Neuronal stem cell (in vitro differentiated cells): ENCODE measurements around the gene MAU2.

Source experiments
- DNase-seq: peaks from one replicate; pipeline ENCODE4 v3.0.0-alpha.2; 2013; ENCODE audit warnings: low spot score
- H2AFZ ChIP-seq: one replicate; pipeline ENCODE4 v1.6.1; 2013; ENCODE audit warnings: mild to moderate bottlenecking, low read length, inconsistent platforms
- H2AK5ac ChIP-seq: 2 replicates; pipeline ENCODE4 v1.6.1; 2013; ENCODE audit warnings: low read depth, mild to moderate bottlenecking, inconsistent platforms, low read length, moderate library complexity, mixed read lengths
- H2BK120ac ChIP-seq: 2 replicates; pipeline ENCODE4 v1.6.1; 2013; ENCODE audit warnings: low read depth, mild to moderate bottlenecking, inconsistent platforms, low read length, moderate library complexity, mixed read lengths
- H2BK12ac ChIP-seq: one replicate; pipeline ENCODE4 v1.6.1; 2013; ENCODE audit warnings: low read length, inconsistent platforms
- H2BK15ac ChIP-seq: 2 replicates; pipeline ENCODE4 v1.6.1; 2013; ENCODE audit warnings: mild to moderate bottlenecking, low read length, inconsistent platforms, mixed read lengths
- H2BK5ac ChIP-seq: one replicate; pipeline ENCODE4 v1.6.1; 2013; ENCODE audit warnings: inconsistent platforms, mild to moderate bottlenecking, low read length, moderate library complexity
- H3K14ac ChIP-seq: one replicate; pipeline ENCODE4 v1.6.1; 2013; ENCODE audit warnings: low read length, inconsistent platforms
- H3K18ac ChIP-seq: 2 replicates; pipeline ENCODE4 v1.6.1; 2013; ENCODE audit warnings: low read length, inconsistent platforms
- H3K23ac ChIP-seq: 2 replicates; pipeline ENCODE4 v1.6.1; 2013; ENCODE audit warnings: low read depth, mild to moderate bottlenecking, mixed read lengths, low read length, inconsistent platforms; ENCODE audit not compliant: poor library complexity
- H3K27ac ChIP-seq: replicated peaks from 3 replicates; pipeline ENCODE4 v1.5.1; 2013; ENCODE audit warnings: low read length, inconsistent platforms
- H3K27me3 ChIP-seq, 3 experiments: 2 replicates each; pipeline ENCODE4 v1.6.1; 2013; ENCODE audit warnings: low read length in 3 of 3, mild to moderate bottlenecking in 2 of 3, inconsistent platforms in 1 of 3, low read depth in 1 of 3, mixed read lengths in 1 of 3, moderate library complexity in 1 of 3; ENCODE audit not compliant: control insufficient read depth in 3 of 3, insufficient read depth in 3 of 3
- H3K36me3 ChIP-seq, 2 donors: replicated peaks in 1 of 2; 2 replicates each; pipeline ENCODE4 v1.6.1; 2013; ENCODE audit warnings: low read length in 2 of 2; ENCODE audit not compliant: control insufficient read depth in 2 of 2, insufficient read depth in 2 of 2
- H3K4ac ChIP-seq: 2 replicates; pipeline ENCODE4 v1.6.1; 2013; ENCODE audit warnings: inconsistent platforms, mild to moderate bottlenecking, low read length, moderate library complexity
- H3K4me1 ChIP-seq, 2 donors: 1 replicate in 1 of 2; 2 replicates in 1 of 2; pipeline ENCODE4 v1.6.1; 2013; ENCODE audit warnings: low read length in 2 of 2, low read depth in 1 of 2; ENCODE audit not compliant: control insufficient read depth in 2 of 2, insufficient read depth in 1 of 2
- H3K4me2 ChIP-seq: one replicate; pipeline ENCODE4 v1.6.1; 2013; ENCODE audit warnings: mild to moderate bottlenecking, low read length, inconsistent platforms; ENCODE audit not compliant: insufficient read depth, poor library complexity, severe bottlenecking
- H3K4me3 ChIP-seq, 2 donors: 2 replicates each; pipeline ENCODE4 v1.5.1; 2013; ENCODE audit warnings: low read length in 2 of 2, mild to moderate bottlenecking in 2 of 2, inconsistent platforms in 1 of 2, moderate library complexity in 1 of 2
- H3K79me1 ChIP-seq: one replicate; pipeline ENCODE4 v1.6.1; 2013; ENCODE audit warnings: low read depth, mild to moderate bottlenecking, inconsistent platforms, low read length, moderate library complexity
- H3K9ac ChIP-seq: one replicate; pipeline ENCODE4 v1.6.1; 2013; ENCODE audit warnings: mild to moderate bottlenecking, low read depth, low read length, inconsistent platforms; ENCODE audit not compliant: poor library complexity
- H3K9me3 ChIP-seq, 2 donors: replicated peaks in 1 of 2; 2 replicates each; pipeline versions ENCODE3 to v1.6.1; 2013; ENCODE audit warnings: low read length in 2 of 2, mild to moderate bottlenecking in 2 of 2, inconsistent platforms in 1 of 2, low read depth in 1 of 2, mixed read lengths in 1 of 2, moderate library complexity in 1 of 2; ENCODE audit not compliant: control insufficient read depth in 2 of 2, insufficient read depth in 1 of 2
- H4K8ac ChIP-seq: one replicate; pipeline ENCODE4 v1.6.1; 2013; ENCODE audit warnings: low read depth, mild to moderate bottlenecking, inconsistent platforms, low read length, moderate library complexity
- H4K91ac ChIP-seq: one replicate; pipeline ENCODE4 v1.6.1; 2013; ENCODE audit warnings: low read length, low read depth, mild to moderate bottlenecking, inconsistent platforms; ENCODE audit not compliant: poor library complexity
- WGBS, 2 donors: extraction: QIAGEN DNeasy Blood & Tissue Kit; methylation state at CpG; one replicate each; pipeline ENCODE4 v1.1.7; 2013; ENCODE audit warnings: missing lambda C conversion rate in 2 of 2, mixed read lengths in 1 of 2; ENCODE audit not compliant: insufficient read length in 2 of 2, insufficient replicate concordance in 1 of 2; ENCODE audit errors: extremely low coverage in 2 of 2; 5-methylcytosine and 5-hydroxymethylcytosine counted together

MAU2 gene

DNA sequence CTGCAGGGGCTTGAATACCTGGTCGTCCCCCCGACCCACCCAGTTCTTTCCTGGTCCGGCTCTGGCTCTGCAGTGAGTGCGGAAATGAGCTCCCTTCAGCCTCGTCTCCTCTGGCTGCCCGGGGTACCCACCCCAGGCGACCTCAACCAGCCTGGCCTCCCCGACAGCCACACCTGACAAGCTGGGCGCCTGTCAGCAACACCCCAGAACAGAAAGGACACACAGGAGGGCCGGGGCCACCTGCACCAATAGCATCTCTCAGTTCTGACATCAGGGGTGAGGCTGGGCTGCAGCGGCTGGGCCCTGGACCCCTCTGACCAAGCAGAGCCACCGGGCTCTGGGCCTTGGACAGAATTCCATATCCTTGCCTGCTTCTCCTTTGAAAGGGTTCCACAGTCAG is 20.0 kb upstream of the MAU2 start:
- no peak for DNase-seq
- H3K4me2 ChIP-seq: no peak overlapping the region
- H3K79me1 ChIP-seq: peaks cover 3% of the 10 kb centered on the region
- no peak overlapping the region for H2BK12ac ChIP-seq
- peaks cover 50 to 91% of the 10 kb centered on the region in 2 donors for H3K36me3 ChIP-seq
- no peak overlapping the region for H2AK5ac ChIP-seq
- no peak overlapping the region for H4K91ac ChIP-seq
- H3K9ac ChIP-seq: no peak overlapping the region
- H2BK15ac ChIP-seq: no peak overlapping the region
- H3K14ac ChIP-seq: no peak overlapping the region
- no peak overlapping the region for H3K18ac ChIP-seq
- no peak overlapping the region for H2AFZ ChIP-seq
- H3K4ac ChIP-seq: no peak overlapping the region
- no peak overlapping the region for H2BK120ac ChIP-seq
- no CpG with 5 or more reads among the region's 12 CpGs for WGBS, 2 donors
- H3K9me3 ChIP-seq: no peaks in the 10 kb centered on the region
- H3K27ac ChIP-seq: no peak overlapping the region
- no peak overlapping the region for H2BK5ac ChIP-seq
- no peaks in the 10 kb centered on the region for H3K27me3 ChIP-seq
- no peak overlapping the region for H3K4me3 ChIP-seq
- H3K4me1 ChIP-seq: no peaks in the 10 kb centered on the region
- no peak overlapping the region for H3K23ac ChIP-seq
- no peak overlapping the region for H4K8ac ChIP-seq

- H4K91ac ChIP-seq: no peak overlapping the region
- H3K4me2 ChIP-seq: no peak overlapping the region
- peaks cover 61 to 92% of the 10 kb centered on the region in 2 donors for H3K36me3 ChIP-seq
- no peak overlapping the region for H3K23ac ChIP-seq
- DNase-seq: no peak
- H2BK5ac ChIP-seq: no peak overlapping the region
- no peaks in the 10 kb centered on the region for H3K27me3 ChIP-seq
- no peak overlapping the region for H2AFZ ChIP-seq
- no peak overlapping the region for H3K18ac ChIP-seq
- WGBS, 2 donors: no CpG with 5 or more reads among the region's 14 CpGs
- no peak overlapping the region for H2BK120ac ChIP-seq
- H3K9me3 ChIP-seq: no peaks in the 10 kb centered on the region
- no peak overlapping the region for H2BK12ac ChIP-seq
- no peak overlapping the region for H2BK15ac ChIP-seq
- peaks cover 4% of the 10 kb centered on the region for H3K79me1 ChIP-seq
- H3K14ac ChIP-seq: no peak overlapping the region
- no peaks in the 10 kb centered on the region for H3K4me1 ChIP-seq
- H3K4ac ChIP-seq: no peak overlapping the region
- H3K27ac ChIP-seq: no peak overlapping the region
- H2AK5ac ChIP-seq: no peak overlapping the region
- H4K8ac ChIP-seq: no peak overlapping the region
- H3K9ac ChIP-seq: no peak overlapping the region
- peak overlapping the region in 1 of 2 donors; percentile 35 for H3K4me3 ChIP-seq
Observed at GRCh38 chr19:19303411-19303810, 17.2 kb upstream of the MAU2 start.

DNA sequence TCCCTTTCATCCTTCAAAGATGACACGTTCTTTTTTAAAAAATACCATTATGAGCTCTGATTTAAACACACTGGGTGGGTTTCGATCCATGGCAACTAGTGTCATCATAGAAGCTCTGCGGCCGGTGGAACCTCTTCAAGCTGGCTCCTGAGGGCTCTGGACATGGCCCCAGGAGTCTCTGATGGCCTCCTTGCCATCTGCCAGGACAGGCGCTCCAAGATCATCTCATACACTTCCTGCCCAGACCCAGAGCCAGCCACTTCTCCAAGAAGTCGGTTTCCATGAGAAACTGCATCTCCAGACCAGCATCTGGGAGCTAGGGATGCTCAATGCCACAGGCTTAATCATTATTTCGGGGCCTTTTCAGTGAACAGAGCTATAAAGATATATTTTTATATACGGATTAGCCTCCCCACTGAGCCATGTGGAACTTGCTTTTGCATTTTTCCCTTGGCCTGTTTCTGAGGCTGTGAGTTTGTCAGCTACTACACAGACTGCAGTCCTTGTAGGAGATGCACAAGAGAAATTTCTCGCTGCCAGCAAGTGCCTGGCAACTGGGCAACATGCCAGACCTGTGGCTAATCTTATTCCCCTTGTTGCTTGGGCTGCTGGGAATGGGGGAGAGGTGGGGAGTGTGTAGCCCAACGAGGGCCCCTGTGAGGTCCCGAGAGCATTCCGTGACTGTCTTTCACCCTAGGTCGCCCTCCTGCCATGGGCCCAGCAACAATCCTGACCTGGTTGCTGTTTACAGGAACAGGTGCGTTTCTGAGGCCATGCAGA is 16.3 kb upstream of the MAU2 start:
- Histone ChIP-seq H2BK15ac (no peak overlapping the region), H2AK5ac (no peak overlapping the region), H2BK120ac (no peak overlapping the region), H2AFZ (no peak overlapping the region), H3K27ac (no peak overlapping the region), H3K14ac (no peak overlapping the region), H2BK5ac (no peak overlapping the region), H4K8ac (no peak overlapping the region), H3K79me1 (peaks cover 4% of the 10 kb centered on the region), H3K18ac (no peak overlapping the region), H3K23ac (no peak overlapping the region), H3K36me3 (peaks cover 67 to 94% of the 10 kb centered on the region in 2 donors), H2BK12ac (no peak overlapping the region), H4K91ac (no peak overlapping the region), H3K4me3 (no peak overlapping the region), H3K9me3 (no peaks in the 10 kb centered on the region), H3K4me2 (no peak overlapping the region), H3K9ac (no peak overlapping the region), H3K27me3 (no peaks in the 10 kb centered on the region), H3K4me1 (no peaks in the 10 kb centered on the region), H3K4ac (no peak overlapping the region)
- no peak for DNase-seq
- no CpG with 5 or more reads among the region's 14 CpGs for whole genome bisulfite sequencing, 2 donors

DNA sequence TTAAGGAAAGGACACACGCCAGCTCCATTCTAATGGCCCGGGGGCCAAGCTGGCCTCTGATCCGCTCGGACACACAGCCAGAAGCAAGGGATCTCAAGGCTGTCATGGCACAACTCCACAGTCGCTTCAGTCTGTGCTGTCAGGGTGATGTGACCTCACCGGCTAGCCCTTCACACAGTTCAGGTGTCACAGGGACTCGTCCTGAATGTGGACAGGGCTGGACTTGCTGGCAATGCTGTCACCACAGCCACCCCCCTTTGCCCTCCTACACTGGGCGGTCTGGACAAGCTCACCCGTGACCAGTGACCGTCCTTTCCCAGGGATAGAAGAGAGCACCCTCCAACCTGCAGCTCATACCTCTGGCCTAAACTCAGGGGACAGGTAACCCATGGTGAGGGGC is 15.6 kb upstream of the MAU2 start:
- Histone ChIP-seq H3K4ac (no peak overlapping the region), H3K4me2 (no peak overlapping the region), H2AK5ac (no peak overlapping the region), H2BK12ac (no peak overlapping the region), H3K79me1 (peaks cover 4% of the 10 kb centered on the region), H2BK15ac (no peak overlapping the region), H4K91ac (no peak overlapping the region), H3K9ac (no peak overlapping the region), H3K14ac (no peak overlapping the region), H3K4me3 (no peak overlapping the region), H3K18ac (no peak overlapping the region), H2BK5ac (no peak overlapping the region), H3K4me1 (no peaks in the 10 kb centered on the region), H4K8ac (no peak overlapping the region), H3K27ac (no peak overlapping the region), H3K27me3 (no peaks in the 10 kb centered on the region), H3K23ac (no peak overlapping the region), H3K36me3 (peaks cover 70 to 96% of the 10 kb centered on the region in 2 donors), H2BK120ac (no peak overlapping the region), H3K9me3 (no peaks in the 10 kb centered on the region), H2AFZ (no peak overlapping the region)
- no CpG with 5 or more reads among the region's 10 CpGs for WGBS, 2 donors
- no peak for DNase-seq
